Raji (cell line): Measurements from ENCODE around the gene DYSF.

ENCODE experiments used
- POLR2A ChIP-seq: IDR thresholded peaks from 2 replicates; pipeline ENCODE4 v1.6.1; 2011; ENCODE audit warnings: low read depth, low read length, control low read depth; ENCODE audit not compliant: insufficient read depth

Gene DYSF

GRCh38 chr2:71668326-71669057, 215.1 kb downstream of the DYSF start:
- TF ChIP-seq POLR2A: no peak

GRCh38 chr2:71669058-71669456, 215.7 kb downstream of the DYSF start:
- TF ChIP-seq POLR2A: no peak

- no peak for TF ChIP-seq POLR2A
Observed at GRCh38 chr2:71669628-71670429, 216.5 kb downstream of the DYSF start.

GRCh38 chr2:71670430-71670795, 217.1 kb downstream of the DYSF start:
- TF ChIP-seq POLR2A: no peak

GRCh38 chr2:71671203-71671854, 218.0 kb downstream of the DYSF start:
- no peak for TF ChIP-seq POLR2A

GRCh38 chr2:71671895-71672825, 218.8 kb downstream of the DYSF start:
- TF ChIP-seq POLR2A: no peak

GRCh38 chr2:71672826-71673795, 219.8 kb downstream of the DYSF start:
- no peak for TF ChIP-seq POLR2A

- no peak for TF ChIP-seq POLR2A
Observed at GRCh38 chr2:71674158-71674851, 220.9 kb downstream of the DYSF start.

- no peak for TF ChIP-seq POLR2A
Observed at GRCh38 chr2:71675296-71675695, 221.9 kb downstream of the DYSF start.

- no peak for TF ChIP-seq POLR2A
Observed at GRCh38 chr2:71678874-71679273, 225.5 kb downstream of the DYSF start.

- TF ChIP-seq POLR2A: no peak
Observed at GRCh38 chr2:71679491-71679890, 226.1 kb downstream of the DYSF start.

GRCh38 chr2:71680925-71681324, 227.6 kb downstream of the DYSF start:
- TF ChIP-seq POLR2A: no peak

GRCh38 chr2:71681626-71682025, 228.3 kb downstream of the DYSF start:
- no peak for TF ChIP-seq POLR2A

- no peak for TF ChIP-seq POLR2A
Observed at GRCh38 chr2:71682341-71682740, 229.0 kb downstream of the DYSF start.

GRCh38 chr2:71683070-71683469, 229.7 kb downstream of the DYSF start:
- no peak for TF ChIP-seq POLR2A
